Kidney glomerular epithelial cell (primary cell): ENCODE data around the gene STYK1.

Experiments
- DNase-seq: peaks from one replicate; lab custom pipeline; 2025; lab: John Stamatoyannopoulos, UW

STYK1 gene, protein sequence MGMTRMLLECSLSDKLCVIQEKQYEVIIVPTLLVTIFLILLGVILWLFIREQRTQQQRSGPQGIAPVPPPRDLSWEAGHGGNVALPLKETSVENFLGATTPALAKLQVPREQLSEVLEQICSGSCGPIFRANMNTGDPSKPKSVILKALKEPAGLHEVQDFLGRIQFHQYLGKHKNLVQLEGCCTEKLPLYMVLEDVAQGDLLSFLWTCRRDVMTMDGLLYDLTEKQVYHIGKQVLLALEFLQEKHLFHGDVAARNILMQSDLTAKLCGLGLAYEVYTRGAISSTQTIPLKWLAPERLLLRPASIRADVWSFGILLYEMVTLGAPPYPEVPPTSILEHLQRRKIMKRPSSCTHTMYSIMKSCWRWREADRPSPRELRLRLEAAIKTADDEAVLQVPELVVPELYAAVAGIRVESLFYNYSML

GRCh38 chr12:10673659-10674384 lies at the start of gene STYK1:
STYK1 (minus strand) TSS chr12:10674052; CDS start chr12:10634618, 39,434 bp downstream.
- DNase-seq: peak; percentile 48

DNA sequence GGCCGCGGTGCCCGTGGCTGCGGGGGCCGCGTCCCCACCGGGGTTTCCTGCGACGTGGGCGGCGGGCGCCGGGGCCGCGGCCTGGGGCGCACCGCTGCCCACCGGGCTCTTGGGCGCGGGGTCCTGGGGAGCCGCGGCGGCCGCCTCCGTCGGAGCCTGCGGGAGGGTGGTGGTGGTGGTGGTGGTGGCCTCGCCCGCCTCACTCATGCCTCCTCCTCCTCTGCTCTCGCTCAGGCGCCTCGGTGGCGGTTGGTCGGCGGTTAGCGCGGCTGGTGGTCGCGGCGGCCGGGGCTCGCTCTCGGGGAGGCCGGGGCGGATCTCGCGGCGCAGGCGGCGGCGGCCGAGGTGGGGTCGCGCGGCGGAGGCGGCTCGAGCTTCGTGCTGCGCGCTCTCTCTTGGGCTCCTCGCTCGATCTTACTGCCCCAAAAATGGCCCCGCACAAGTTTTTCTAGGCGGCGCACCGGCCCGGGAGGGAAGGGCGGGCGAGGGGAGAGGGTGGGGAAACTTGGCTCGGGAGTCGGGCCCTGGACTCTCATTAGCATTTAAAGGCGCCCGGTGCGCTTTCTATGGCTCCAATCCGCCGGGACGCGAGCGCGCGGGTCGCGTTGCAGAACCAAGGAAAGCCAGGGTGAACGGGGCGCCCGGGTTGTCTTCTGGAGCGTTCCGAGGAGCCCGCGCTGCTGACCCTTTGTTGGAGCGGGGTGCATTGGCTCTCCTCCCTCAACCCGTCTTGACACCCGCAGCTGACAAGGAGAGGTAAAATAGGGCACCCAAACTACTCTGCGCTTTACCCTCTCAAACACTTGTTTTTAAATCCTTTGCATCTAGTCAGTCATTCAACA lies 49.3 kb upstream of the STYK1 start, which contains the start of gene YBX3:
TSS of gene YBX3 (minus strand) at position 419 of the 842 bp plus-strand sequence. CDS start at position 207, 212 bp downstream.
- DNase-seq: peak; percentile 66

- peak; percentile 76 for DNase-seq
Observed at GRCh38 chr12:10722502-10722904, 48.7 kb upstream of the STYK1 start.

DNA sequence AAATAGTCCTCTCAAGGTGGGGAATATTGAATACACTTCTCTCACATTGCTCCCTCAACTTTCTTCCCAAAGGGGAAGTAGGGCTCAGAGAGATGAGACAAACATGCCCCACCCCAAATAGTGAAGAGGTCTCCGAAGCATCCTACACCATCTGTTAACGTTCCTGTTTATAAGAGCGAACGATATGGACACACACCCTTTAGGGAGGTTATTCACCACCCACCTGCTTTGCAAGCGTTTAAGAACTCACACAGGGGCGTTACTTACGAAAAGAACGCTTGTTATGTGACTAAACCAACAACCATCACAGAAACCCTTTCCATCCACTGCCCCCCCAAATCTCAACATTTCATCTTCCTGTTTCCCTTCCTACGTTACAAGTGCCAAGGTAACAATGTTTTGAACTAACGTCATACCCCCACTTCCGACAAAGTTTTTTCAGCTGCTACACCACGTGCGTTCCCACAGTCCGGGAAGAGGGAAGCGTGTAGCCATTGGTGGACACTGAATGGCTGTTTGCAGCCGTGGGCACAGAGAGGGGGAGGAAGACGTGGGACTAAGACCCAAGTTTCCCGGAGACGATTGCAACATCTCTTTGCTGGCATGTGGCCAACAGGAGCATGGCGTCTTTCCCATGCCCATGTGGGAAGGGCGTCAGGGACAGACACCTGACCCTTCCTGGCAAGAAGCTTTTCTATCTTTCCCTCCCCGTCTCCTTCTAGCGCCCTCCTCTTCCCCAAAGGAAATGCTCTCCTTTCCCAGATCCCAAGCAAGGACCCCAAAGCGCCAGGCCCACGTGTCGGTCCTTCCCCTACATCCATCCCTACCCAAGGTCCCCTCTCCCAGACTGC lies 48.0 kb upstream of the STYK1 start:
- DNase-seq: peak; percentile 82

DNA sequence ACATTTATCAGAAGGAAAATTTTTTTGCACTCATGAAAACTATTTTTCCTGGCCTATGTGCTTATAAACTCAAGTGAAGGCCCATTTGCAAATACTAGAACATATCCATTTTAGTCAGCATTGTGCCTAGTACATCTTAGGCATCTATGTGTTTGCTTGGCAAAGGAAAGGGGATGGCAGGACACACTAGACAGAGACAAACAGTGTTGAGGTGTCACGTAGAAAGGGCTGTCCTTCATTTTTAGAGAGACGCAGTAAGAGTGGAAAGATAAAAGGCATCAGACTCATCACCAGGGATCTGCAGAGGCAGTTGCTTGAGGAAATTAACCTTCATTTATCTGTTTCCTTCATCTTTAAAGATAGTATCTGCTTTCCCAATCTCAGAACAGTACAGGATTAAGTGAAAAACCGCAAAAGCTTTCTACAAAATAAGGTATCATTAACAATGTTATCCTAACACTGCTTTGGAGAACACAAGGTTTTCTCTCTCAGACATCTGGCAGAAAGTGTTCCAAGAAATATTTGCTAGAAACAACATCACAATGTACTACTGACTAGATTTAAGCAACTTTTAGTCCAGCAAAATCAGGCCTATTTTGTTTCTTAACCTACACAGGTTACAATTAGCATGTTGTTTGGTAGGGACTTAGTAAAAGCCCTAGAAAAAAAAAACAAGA lies 47.3 kb upstream of the STYK1 start:
- DNase-seq: no peak

DNA sequence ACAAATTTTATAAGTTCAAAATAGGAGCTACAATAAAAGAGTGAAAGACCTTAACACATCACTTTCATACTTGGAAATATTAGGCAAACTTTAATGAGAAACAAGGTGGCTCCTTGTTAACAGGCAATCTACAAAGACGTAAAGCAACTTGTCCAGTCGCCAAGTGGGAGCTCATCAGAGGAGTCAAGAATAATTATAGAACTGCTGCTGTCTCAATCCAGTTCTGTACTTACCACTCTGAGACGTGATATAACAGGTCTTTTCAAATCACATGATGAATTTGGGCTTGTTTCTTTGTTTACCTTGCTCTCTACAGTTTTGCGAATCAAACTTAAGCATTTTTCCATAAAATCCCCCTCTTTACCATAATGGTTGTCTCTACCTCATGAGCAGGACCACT lies 45.6 kb upstream of the STYK1 start:
- DNase-seq: no peak

DNA sequence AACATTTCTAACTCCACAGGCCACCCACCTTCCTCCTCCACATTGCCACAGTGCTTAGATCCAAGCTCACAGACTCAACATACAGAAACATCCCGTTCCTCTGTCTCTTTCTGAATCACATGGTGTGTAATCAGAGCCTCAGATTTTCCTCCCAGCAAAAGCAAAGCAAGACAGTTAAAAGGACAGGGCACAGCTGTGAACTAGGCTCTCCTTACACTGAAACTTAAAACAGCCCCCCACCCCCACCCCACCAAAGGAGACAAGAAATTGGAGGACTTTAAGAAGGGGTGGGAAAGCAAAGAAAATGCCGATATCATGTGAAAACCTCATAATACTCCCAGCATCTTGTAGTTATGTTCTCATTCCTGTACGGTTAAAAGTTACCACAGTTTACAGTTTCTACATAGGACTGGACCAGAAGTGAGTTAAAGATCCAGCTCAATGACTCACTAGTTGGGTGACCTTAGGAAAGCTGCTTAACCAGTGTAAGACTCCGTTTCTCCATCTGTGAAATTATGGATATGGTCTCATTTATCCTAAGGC lies 44.5 kb upstream of the STYK1 start:
- DNase-seq: peak; percentile 37

GRCh38 chr12:10717410-10717809 lies 43.6 kb upstream of the STYK1 start:
- DNase-seq: peak; percentile 54

DNA sequence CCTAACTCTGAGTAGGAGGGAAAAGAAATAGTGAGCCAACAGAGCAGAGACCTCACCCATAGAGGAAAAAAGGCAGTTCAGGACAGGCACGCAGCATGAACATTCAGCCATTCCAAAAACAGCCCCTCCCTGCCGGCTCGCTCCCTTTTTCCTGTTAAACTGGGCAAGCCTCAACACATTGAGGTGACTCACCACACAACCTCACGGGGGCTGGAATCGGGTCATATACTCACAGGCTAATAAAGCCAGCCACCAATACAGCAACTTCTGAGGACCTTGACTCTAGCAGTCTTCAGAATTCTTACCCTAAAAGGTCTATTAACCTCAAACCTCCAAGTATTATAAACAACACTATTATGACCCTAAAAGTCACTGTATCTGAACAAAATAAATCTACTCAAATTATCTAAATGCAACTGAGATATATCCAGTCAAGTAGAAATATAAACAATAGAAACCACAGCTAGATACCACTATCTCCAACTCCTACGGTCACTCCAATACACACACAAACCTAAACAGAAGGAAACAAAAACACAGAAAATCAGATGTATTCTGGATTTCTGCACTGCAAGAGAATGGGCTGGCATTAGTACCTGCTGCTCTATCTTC lies 43.0 kb upstream of the STYK1 start:
- DNase-seq: peak; percentile 83

DNA sequence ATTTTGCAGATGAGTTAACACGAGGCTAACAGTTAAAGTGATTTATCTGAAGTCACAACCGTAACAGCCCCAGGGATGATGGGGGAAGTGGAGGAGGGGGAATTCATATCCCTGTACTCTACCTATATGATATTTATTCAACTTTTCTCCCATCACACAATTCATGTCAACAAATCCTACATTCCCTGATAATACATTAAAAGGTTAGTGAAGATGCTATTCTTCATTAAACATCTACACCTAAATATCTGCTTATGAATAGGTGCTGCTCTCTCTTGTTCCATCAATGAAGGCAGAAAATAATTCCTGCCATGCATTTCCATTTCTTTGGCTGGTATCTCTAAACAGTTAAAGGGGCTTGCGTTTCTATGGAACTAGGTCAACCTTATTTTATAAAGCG lies 42.4 kb upstream of the STYK1 start:
- no peak for DNase-seq

DNA sequence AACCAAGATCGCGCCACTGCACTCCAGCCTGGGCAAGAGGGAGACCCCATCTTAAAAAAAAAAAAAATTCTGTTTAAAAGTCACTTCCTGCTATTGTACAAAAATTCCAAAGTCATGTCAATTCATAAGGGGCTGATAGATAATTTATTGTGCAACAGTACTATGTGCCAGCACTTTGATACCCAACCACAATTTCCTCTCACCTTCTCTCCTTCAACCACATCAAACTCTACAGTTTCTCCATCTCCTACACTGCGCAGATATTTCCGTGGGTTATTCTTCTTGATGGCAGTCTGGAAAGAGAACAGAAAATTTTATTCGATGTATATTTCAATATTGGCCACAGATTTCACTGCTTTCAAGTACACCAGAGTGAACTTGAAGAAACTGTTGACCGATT lies 41.6 kb upstream of the STYK1 start:
- no peak for DNase-seq

- no peak for DNase-seq
Observed at GRCh38 chr12:10709808-10710207, 36.0 kb upstream of the STYK1 start.

DNA sequence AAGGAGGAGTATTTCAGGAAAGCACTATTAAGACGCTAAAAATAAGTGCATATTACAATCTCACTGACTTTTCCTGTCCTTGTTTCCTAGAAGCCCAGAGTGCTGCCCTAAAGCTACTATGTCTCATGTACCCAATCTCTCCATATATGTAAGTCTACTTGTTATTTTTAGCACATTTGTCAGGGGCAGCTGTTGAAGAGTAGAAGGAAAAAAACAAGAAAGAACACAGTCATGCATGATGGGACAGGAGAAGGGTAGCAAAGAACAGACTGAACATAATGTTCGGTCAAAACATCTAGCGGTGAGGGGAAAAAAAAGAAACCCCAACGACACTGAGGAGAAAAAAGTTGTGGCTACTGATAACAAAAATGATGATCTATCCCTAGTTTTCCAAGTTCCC lies 35.0 kb upstream of the STYK1 start:
- DNase-seq: no peak

DNA sequence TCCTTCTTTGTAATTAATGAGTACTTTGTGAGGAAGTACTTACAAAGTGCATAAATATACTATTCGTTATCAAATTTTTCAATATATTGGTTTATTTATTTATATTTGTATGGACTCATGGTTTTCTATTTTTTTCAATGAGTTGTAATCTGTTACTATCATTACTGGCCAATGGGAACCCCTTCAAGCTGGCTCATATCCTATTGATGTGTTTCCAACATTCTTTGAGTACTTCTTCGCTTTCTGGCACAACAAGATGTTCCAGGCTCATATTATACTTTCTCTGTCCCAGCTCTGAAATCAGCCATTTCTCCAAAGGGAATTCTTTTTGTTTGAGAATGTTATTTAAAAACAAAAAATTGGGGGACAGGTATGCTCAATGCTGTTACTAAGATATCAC lies 31.8 kb upstream of the STYK1 start:
- no peak for DNase-seq

DNA sequence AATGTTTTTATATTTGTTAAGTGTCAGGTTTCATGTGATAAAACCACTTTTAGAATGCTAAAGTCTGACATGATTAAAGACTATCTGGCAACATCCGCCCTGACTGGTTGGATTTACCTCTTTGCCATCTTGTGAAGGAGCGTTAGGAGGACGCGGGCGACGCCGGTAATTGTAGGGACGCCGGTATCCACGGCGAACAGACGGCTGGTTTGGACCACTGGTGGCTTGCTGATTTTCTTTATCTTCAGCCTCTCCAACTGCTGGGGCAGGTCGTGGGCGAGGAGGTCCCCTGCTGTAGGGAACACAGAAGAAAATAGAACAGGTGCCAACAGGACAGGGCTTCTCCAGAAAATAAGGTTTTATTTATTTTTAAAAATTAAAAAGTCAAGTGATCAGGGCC lies 28.0 kb upstream of the STYK1 start:
- DNase-seq: no peak

DNA sequence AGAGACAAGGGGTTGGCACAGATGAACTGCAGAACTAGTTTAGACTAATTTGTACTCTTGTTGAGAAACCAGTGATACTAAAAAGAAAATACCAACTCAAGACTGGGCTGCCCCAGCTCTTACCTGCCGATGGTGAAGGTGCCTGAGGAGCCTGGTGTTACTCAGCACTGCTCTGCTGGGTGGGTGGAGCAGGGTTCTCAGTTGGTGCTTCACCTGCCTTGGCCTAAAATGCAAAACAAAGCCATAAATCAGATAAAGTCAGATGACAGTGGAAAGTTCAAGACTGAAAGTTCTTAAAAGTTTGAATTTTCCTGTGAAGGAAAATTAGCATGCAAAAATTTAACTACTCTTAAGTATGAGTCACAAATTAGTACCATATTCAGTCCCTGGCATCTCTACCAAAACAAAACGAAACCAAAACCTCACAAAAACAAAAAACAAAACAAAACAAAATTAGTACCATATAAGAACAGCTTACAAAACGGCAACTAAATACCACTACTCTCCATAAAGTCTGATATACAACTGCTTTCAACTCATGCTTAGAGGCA lies 27.4 kb upstream of the STYK1 start:
- DNase-seq: no peak

DNA sequence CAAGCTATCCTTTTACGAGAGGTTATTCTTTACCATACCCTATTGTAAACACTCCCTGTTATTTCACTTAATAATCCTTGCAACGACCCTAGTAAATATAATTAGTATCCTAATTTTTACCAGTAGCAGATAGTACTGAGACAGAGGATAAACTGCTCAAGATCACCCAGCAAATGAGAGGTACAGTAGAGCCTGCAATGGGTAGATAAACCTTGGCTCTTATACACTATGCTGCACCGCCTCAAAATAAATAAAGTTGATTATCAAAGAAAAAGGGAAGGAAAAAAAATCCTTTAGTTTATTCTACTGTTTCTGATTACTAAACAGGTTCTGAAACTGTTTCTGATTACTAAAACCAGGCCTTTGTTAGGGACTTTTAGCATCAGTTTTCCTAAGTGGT lies 26.7 kb upstream of the STYK1 start:
- no peak for DNase-seq

GRCh38 chr12:10697862-10698261 lies 24.0 kb upstream of the STYK1 start:
- no peak for DNase-seq

- no peak for DNase-seq
Observed at GRCh38 chr12:10697156-10697555, 23.3 kb upstream of the STYK1 start.

DNA sequence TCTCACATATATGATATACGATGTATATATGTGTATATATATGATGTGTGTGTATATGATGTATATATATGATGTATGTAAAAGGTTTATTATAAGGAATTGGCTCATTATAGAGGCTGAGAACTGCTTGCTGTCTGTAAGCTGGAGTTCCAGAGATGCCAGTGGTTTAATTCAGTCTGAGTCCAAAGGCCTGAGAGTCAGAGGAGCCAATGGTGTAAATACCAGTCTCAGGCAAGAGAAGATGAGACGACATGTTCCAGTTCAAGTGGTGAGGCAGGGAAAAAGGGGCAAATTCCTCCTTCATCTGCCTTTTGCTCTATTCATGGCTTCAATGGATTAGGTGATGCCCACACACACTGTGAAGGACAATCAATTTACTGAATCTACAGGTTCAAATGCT lies 17.1 kb upstream of the STYK1 start:
- no peak for DNase-seq
